GM19324 (cell line): Measurements from ENCODE around the gene HES5.

ENCODE experiments used
- ATAC-seq: cut with Tn5 transposase; IDR thresholded peaks from one replicate; pipeline ENCODE4 v1.9.1; 2021; ENCODE audit warnings: mild to moderate bottlenecking, moderate library complexity; ENCODE audit not compliant: unreplicated experiment, low FRiP score

HES5 gene

GRCh38 chr1:2519029-2519685, 10.9 kb downstream of the HES5 start:
- ATAC-seq, result no peak

- ATAC-seq, result no peak
These were observed 11.5 kb downstream of the HES5 start for GRCh38 chr1:2518528-2518927.

GRCh38 chr1:2517966-2518365, 12.1 kb downstream of the HES5 start:
- no peak for ATAC-seq

DNA sequence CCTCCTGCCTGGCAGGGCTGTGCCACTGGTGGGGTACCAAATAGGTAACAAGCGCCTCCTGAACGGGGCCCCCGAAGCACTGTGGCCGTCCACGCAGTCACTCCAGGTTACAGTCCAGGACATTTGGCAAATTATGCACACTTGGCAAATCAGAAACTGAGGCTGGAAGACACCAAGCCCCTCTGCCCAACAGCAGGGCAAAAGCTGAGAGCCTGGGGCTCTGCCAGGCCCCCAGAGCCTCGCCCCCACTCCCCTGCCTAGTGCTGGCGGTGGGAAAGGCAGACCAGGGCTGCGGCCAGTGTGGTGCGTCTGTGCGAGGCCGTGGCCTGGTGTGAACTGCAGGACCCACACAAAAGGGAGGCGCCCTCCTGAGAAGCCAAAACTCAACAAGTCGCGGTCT, 13.1 kb downstream of the HES5 start:
- no peak for ATAC-seq

- no peak for ATAC-seq
These were observed 13.9 kb downstream of the HES5 start for GRCh38 chr1:2516124-2516523.

GRCh38 chr1:2515763-2516080, 14.3 kb downstream of the HES5 start:
- no peak for ATAC-seq

DNA sequence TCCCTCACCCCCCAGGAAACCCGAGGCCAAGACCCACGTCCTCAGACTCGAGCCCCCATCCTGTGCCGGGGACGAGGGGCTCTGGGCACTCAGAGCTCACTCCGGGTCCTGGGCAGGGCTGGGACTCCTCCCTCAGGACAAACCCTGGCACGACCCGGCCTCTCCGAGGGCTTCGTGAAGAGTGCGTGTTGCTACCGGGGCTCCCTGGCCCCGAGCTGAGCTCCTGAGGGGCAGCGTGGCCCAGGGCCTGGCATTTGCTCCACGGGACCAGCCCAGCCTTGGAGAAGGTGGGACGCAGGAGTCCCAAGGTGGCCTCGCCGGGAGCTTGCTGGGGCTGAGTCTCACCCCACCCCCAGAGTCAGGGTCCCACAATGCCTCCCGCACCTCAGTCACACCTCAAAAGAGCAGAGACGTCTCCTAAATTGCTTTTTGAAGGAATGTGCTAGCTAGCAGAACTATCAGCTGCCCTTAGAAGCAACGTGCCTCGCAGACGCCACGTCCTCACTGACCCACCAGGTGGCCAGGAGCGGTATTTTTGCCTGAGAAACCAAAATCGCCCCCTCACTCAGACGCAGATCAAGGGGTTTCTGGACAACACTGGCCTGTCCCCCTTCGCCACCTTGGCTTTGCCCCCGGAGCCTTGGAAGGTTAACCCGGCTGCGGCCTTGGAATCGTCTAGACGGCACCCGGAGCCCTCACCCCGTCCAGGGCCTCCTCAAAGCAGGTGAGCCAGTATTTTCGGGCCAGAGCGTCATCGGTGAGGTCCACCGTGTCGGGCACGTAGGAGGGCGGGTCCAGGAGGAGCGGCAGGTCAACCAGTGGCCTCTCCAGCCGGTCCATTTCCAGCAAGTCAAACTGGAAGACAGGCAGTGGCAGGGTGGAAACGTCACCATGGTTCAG, 14.9 kb downstream of the HES5 start:
- ATAC-seq, result no peak

DNA sequence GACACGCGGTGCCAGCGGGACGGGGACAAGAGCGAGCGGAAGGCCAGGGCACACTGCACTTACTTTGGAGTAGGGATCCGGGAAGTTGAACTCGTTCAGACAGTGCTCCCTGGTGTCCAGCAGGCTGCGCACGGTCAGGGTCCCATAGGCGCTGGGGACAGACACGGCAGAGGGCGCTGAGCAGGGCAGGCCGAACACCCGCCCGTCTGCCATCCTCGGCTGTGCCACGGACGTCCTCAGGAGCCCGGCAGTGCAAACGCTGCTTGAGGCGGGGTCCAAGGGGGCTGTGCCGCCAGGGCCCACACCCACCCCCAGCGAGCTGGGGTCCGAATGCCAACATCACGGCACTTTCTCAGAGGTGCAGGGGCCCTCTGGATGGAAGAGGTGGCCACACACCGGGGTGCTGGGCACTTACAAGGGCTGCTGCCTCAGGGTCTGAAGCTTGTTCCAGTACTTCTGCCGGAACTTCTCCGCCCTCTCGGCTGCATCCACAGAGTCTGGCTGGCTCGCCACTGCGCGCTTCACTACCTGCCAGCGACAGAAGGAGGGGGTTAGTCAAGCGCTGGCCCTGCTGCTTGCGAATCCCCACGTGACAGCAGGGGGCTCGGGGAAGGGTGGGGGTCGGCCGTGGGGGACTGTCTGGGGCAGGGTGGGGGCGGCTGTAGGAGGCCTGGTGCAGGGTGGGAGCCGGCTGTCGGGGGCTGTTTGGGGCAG, 16.0 kb downstream of the HES5 start:
- ATAC-seq, result no peak

- ATAC-seq, result no peak
These were observed 17.1 kb downstream of the HES5 start for GRCh38 chr1:2512862-2513421.

GRCh38 chr1:2510366-2511155, 19.5 kb downstream of the HES5 start:
- ATAC-seq, result no peak

GRCh38 chr1:2509589-2509988, 20.5 kb downstream of the HES5 start:
- no peak for ATAC-seq

- ATAC-seq, result no peak
These were observed 21.3 kb downstream of the HES5 start for GRCh38 chr1:2508751-2509150.

- no peak for ATAC-seq
These were observed 21.9 kb downstream of the HES5 start for GRCh38 chr1:2508180-2508579.

DNA sequence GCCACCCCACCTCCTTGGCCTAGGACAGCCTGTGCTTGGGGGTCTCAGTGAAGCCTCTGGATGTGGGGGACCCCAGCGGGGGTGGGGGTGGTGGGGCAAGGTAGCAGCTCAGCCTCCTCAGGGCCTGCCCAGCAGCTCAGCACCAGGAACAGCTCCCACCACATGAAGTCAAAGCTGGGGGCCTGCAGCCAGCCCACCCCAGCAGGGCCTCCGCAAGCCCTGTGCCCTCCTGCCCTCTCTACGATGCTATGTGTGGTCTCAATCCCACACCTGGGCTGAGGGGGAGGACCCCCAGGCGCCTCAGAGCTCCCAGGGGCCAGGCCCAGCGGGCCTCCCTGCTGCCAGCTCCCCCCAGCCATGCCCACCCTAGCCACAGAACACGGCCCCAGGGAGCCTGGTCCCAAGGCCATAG, 22.3 kb downstream of the HES5 start:
- ATAC-seq, result no peak

DNA sequence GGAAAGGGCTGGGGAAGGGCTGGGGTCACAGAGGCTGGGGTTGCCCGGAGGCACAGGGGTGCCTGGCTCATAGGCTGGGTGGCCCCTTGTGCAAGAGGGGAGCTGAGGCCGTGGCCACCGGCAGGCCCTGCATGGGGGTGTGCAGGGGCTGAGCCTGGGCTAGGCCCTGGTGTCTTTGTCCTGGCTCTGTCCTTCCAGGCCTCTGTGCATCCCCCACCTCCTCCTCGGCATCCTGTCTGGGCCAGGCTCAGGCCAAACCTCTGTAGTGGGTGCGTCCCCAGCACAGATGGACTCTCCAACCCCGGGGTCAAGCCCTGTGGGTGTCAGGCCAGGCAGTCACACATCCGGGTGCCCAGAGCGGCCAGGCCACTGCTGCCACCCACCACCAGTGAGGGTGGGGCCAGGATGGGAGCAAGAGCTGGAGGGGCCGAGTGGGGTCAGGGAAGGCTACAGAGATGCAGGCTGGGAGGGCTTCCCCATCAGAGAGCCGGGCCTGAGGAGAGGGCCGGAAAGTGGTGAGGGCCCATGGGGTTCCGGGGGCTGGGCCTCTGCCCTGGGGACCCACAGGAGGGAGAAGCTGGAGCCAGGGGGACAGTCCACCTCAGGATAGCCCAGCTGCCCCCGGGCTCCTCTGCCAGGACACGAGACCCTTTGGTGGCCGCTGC, 23.0 kb downstream of the HES5 start:
- ATAC-seq, result no peak

GRCh38 chr1:2506007-2506860, 23.8 kb downstream of the HES5 start:
- no peak for ATAC-seq

DNA sequence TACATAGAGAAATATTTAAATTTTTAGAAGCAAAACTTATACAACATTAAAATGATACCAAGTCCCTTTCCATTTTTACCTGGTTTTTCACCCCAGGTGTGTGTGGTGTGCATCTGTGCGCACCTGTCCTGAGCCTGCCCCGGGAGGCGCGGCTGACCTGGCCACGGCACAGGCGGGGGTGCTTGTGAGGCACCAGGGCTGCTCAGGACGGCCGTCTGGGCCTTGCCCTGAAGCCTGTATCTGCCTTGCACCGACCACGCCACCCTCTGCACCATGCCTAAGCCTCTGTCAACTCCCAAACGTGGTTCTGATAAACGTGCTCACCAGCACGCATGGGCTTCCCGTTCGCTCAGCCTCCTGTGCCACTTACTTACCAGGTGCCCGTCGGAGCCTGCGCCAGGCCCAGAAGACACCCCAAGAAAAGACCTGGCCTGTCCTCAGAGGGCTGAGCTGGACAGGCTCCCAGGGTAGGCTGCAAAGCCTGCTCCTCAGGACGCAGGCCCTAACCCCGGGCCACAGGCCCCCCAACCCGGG, 24.5 kb downstream of the HES5 start:
- no peak for ATAC-seq

DNA sequence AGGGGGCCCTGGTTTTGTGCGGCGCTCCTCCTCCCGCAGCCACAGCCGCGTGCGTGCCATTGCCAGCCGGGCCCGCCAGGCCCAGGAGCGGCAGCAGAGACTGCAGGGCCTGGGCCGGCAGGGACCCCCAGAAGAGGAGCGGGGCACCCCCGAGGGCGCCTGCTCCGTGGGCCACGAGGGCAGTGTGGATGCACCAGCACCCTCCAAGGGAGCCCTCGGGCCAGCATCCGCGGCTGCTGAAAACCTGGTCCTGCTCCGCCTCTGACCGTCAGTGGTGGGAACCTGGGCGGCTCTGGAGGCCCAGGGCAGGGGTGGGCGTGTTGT, 25.2 kb downstream of the HES5 start:
- no peak for ATAC-seq
